ENCODE results near the gene RALGDS.

DNA sequence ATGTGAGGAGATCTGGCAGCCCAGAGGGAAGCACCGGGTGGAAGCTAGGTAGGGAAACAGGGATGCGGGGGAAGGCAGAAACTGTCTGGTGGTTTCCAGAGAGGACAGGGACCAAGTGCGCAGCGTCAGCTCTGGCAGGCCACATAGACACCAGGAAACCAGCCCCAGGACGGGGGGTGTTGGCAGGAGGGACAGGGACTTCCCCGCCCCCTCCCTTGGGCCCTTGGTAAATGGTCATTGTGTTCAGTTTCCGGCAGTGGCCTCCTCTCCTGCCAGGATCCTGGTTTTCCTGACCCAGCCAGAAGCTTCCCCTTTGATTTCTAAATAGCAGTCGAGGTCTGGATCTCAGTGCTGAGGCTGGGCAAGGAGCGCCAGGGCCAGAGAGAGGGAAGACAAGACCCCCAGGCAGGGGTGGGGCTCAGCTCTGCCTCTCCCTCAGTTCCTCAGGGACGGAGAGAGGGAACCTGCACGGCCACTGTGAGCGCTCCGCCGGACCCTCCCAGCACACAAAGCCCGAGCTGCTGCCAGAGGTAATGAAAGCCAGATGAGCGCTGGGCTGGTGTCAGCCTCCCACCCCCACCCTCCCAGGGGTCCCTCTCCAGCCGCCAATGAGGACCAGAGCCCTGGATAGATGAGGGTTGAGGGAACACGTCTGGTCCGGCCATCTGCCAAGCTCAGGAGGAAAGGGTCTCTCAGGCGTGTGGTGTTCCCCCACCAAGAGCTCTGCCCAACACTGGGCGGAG lies 1.8 kb downstream of the RALGDS start:
- TF ChIP-seq EZH2 (IDR thresholded peaks at IDR 0.05; ENCODE audit: low read depth, unreplicated experiment) (no peak), EZH2phosphoT487 (IDR thresholded peaks at IDR 0.05; ENCODE audit: unreplicated experiment) (no peak)
- TF ChIP-seq, protein P1, sequence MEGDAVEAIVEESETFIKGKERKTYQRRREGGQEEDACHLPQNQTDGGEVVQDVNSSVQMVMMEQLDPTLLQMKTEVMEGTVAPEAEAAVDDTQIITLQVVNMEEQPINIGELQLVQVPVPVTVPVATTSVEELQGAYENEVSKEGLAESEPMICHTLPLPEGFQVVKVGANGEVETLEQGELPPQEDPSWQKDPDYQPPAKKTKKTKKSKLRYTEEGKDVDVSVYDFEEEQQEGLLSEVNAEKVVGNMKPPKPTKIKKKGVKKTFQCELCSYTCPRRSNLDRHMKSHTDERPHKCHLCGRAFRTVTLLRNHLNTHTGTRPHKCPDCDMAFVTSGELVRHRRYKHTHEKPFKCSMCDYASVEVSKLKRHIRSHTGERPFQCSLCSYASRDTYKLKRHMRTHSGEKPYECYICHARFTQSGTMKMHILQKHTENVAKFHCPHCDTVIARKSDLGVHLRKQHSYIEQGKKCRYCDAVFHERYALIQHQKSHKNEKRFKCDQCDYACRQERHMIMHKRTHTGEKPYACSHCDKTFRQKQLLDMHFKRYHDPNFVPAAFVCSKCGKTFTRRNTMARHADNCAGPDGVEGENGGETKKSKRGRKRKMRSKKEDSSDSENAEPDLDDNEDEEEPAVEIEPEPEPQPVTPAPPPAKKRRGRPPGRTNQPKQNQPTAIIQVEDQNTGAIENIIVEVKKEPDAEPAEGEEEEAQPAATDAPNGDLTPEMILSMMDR (conservative IDR thresholded peaks at IDR 0.05; ENCODE audit: low read depth in 2 of 2) = no peak
